GM19238 (cell line): ENCODE results near the gene SIVA1.

Experiments
- DNase-seq: peaks from one replicate; pipeline ENCODE4 v3.0.0; 2011; ENCODE audit warnings: low spot score; ENCODE audit not compliant: insufficient read length

SIVA1 gene

DNA sequence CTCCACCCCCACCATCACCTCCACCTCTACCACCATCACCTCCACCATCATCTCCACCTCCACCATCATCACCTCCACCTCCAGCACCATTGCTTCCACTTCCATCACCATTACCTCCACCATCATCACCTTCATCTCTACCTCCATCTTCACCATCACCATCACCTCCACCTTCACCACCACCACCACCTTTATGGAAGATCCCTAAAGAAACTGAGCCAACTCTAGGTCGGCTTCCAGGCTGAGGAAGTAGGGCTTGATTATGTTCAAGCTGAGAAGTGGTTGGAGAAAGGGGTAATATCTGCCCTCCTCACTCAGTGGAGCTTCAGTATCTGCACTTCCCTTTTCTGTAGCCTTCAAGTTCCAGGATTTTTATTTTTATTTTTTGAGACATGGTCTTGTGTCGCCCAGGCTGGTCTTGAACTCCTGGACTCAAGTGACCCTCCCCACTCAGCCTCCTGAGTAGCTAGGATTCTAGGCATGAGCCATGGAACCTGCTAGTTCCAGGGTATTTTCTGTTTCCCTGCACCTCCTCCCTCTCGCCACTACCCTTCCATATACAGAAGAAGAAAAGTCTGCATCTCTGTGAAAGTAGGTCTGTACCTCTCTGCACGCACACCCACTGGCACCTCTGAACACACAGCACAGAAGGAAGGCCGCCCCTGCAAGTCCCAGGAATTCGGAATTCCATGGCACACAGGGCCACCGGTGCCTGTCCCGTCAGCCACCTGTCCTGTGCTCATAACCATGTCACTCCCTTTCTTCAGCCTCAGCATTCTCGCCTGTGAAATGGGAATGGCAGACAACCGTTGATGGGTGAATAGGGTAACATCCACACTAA lies 53.9 kb downstream of the SIVA1 start:
- no peak for DNase-seq

DNA sequence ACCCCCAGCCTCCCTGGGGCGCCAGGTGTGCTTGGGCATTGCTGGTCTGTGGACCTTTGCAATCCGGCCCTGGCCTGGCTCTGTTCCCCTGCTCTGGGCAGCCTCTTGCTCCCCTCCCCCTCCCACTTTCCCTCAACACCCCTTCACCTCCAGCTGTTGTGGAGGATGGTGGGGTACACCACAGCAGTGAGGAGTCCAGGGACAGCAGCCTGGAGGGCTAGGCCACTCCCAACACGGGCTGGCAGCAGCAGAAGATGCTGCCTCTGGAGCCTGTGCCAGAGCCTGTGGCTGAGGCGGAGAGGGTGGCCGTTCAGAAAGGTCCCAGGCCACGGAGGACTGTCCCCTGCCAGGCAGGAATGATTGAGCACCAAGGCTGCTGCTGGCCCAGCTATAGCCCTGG lies 55.5 kb downstream of the SIVA1 start:
- DNase-seq = no peak
